GM18873 (cell line): Measurements from ENCODE around the gene IL1R2.
"Not testable (repeated sequence)": the region's sequence is repeated elsewhere in the genome, so short reads cannot be mapped to it uniquely, and the experiment has no call there.

ENCODE experiments used
- ATAC-seq: cut with Tn5 transposase; IDR thresholded peaks from one replicate; pipeline ENCODE4 v1.9.1; 2021; ENCODE audit warnings: mild to moderate bottlenecking, moderate library complexity, moderate number of reproducible peaks; ENCODE audit not compliant: unreplicated experiment, low FRiP score

The IL1R2 gene

DNA sequence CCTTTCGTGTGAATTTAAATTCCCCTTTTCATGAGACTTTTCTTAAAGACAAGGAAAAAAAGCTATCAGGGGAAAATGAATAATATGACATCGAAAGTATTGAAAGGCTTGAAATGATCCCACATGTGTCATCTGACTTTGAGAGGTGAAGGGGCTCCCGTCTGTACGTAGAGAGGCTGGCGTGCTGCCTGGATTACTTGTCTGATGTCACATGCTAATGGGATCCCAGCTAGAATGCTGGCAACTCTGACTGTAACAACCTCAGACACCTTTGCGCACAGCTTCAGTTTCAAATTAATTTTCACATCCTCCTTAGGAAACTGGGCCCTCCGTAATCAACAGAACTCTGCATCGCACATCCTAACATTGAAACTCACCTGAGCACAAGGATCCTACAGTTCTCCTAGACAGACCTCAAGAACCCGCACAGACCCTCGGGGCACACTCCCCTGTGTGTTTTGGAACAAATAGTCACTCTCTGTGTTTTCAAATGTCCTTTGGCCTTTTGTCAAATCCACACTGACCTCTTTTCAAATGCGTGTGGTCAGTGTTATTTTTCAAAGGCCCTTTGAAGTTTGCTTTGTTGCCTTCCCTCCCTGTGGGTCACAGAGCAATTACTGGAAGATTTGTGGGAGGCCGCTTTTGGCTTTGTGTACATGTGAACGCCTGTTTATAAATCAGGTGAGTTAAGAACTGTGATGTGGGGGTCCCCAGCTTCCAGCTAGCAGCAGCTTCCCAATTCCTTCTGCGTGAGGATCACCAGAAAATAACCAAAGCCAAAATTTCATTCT lies 65.9 kb downstream of the IL1R2 start:
- ATAC-seq, result no peak

DNA sequence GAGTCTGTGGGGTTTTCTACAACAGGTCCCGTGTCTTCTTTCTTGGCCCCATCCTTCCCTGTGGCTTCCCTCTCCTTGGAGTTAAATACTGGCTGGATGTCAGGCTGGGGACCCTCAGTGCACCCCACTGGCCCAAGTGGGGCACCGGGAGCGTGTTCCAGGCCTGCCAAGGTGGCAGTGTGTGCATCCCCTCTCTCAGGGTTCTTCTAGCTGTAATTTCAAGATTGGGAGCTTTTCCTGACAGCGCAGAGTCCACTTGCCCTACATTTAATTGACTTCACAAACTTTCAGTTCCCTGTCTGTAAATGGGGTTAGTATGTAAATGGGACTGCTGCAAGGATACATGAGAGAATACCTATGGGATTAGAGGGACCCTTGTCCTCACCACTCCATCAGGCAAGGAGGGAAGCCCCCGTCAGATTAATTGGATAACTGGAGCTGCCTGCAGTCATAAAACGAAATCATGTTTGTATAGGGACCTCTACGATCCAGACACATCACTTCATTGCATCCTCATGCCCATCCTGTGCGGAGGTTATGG lies 66.6 kb downstream of the IL1R2 start:
- no peak for ATAC-seq

DNA sequence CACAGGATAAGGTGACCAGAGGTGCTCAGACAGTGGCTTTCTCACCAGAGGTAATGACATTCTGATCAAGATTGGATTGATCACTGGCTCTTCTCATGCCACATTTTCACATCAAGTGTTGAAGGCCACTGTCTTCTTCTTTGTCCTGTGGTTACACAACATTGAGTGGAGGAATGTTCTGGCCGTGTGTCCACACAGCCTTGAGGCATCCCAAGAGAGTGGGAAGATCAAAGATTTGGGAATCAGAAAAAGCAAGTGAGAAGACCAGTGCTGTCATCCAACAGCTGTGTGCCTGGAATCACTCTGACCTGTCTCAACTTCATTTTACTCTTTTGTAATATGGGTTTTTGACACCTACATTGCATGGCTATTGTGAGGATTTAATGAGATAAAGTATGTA lies 67.4 kb downstream of the IL1R2 start:
- no peak for ATAC-seq

DNA sequence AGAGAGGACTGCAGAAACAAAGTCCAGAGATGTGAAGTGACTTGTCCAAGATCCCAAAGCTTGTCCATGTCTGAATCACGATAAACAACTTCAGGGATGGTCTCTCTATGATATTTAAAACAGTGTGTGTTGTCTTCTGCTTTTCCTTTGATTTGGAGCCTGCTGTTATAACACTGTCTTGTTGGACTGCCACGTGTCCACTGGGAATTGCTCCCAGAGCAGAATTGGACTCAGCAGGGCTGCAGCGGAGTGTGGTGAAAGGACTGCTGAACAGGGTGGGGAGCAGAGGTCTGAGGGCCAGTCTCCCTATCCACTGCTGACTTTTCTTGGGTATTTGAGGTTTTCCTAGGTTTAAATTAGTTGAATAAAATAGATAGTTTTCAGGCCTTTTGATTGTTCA lies 68.3 kb downstream of the IL1R2 start:
- no peak for ATAC-seq

DNA sequence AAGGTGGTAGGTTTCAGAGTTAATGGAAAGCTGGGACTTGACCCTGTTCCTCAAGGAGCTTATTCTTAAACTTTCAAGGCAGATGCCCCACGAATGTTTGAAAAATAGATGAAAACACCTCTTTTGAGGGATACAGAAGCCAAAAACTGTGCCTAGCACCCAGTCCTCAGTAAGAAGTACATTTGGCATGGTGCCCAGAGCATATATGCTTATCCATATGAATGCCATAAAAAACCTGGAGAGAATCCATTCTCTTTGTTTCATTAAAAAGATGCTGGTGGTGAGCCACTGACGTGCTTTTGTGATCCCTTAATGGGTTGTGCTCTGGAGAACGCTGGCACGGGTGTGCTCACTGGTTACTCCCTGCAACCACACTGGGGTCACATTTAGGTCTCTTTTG lies 69.0 kb downstream of the IL1R2 start:
- ATAC-seq, result no peak

DNA sequence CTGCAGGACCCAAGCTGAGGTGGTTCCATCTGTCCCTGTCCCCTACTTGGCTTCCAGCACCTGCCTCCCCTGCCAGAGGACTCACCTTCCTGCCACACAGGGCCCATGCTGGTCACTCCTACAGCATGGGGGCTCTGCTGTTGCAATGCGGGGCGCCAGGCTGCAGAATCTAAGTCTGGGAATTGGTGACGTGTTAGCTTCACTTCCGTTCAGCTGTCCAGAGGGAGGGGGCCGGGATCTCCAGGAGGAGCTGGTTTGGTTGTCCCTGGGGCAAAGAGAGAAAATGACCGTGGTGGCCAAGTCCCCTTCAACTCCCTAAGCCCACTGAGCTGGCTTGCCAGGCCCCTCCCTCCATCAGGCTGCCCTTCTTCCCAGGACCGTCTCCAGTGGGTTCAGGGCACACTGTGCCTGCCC lies 69.5 kb downstream of the IL1R2 start:
- no peak for ATAC-seq

DNA sequence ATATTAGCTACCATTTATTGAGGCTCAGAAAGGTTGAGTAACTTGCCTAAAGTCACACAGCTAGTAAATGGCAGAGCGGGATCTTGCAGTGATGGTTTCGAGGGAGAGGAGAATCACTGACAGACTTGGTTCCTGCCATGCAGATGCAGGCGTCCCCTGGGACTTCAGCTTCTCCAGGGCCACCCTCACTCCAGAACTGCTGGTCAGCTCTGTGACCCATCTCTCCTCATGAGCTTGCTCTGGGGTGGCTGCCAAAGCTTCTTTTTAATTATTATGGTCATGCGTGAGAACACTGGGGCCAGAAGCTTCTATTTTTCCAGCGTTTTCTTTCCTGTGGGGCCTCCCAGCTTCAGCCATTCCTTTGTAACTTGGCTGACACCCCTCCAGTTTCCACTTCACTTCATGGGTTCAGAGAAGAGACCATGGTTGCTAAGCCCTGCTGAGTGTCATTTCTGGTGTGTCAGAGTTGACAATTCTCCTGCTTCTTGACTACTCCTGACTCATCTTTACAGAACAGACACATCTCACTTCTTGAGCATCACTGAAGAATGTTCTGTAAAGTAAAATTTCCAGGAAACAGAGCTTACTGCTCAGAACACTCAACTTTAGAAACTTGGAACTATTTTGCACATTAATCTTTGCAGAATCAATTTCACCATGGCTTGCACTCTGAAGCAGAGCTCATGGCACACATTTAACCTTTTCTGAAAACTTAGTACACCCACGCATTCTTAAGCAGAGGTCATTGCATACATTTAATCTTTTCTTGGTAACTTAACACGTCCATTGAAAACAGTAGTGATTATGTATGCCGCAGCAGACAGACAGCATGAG lies 70.4 kb downstream of the IL1R2 start:
- ATAC-seq, result no peak

DNA sequence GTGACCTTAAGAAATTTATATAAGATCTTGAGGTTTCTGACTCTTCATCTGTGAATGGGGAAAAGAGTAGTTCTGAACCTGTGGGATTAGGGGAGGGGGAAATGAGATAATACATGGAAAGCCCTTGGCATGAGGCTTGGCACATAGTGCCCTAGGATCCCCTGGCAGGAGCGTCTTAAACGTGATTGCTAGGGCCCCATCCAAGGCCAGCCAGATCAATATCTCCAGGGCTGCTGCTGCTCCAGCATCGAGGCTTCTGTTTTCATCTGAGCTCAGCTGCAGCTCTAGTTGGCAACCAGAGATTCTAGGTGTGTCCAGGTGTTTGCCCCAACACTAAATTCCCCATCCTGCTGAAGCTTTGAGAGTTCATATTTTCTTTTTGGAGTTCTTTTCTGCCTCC lies 71.0 kb downstream of the IL1R2 start:
- no peak for ATAC-seq

DNA sequence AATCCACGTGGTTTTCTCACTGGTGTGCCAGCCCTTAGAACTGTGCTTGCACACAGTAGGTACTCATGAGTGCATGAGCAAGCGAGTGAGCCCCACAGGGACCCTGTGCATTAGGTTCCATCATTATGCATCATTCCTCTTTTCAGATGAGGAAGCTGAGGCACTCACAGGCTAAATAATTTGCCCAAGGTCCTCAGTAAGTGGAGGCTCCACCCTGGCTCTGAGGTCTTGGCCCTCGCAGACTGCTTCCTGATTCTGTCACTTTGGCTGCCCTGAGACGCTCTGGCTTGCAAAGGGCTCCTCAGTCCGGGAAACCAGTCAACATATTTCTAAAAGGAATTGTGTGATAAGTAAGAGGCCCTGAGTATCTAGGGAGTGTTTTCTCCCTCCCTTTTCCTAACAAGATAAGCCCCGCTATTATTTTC lies 71.7 kb downstream of the IL1R2 start:
- no peak for ATAC-seq

DNA sequence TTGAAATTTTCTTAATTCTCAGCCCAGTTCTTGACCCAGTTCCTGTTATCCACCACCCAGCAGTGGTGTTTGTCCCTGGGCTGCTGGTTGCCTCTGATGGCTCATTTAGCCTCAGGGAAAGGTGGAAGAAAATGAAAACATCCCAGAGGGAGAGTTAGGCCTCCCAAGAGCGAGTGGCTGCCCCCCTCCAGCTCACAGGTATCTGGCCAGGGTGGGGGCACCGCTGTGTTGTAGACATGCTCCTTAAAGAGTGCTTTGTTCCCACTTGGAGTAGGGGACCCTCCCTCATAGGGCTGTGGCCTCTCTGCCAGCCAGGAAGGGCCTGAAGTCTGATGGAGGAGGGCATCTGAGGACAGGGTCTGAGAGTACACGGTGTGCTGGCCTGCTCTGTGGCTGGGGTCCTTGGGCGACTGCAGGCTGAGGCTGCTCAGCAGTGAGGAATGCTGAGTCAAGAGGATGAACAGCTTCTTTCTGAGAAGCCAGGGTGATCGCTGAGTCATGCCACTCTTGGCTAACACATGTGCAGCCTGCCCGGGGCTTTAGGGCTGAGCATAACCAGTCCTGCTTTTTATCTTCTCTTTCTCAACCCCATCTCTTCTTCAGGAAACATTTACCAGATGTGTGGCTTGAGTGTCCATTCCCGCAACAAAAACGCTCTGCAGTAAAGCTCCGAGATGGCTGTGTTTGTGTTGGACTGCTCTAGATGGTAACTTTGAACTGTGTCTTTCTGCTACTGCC lies 72.3 kb downstream of the IL1R2 start:
- ATAC-seq, result no peak

DNA sequence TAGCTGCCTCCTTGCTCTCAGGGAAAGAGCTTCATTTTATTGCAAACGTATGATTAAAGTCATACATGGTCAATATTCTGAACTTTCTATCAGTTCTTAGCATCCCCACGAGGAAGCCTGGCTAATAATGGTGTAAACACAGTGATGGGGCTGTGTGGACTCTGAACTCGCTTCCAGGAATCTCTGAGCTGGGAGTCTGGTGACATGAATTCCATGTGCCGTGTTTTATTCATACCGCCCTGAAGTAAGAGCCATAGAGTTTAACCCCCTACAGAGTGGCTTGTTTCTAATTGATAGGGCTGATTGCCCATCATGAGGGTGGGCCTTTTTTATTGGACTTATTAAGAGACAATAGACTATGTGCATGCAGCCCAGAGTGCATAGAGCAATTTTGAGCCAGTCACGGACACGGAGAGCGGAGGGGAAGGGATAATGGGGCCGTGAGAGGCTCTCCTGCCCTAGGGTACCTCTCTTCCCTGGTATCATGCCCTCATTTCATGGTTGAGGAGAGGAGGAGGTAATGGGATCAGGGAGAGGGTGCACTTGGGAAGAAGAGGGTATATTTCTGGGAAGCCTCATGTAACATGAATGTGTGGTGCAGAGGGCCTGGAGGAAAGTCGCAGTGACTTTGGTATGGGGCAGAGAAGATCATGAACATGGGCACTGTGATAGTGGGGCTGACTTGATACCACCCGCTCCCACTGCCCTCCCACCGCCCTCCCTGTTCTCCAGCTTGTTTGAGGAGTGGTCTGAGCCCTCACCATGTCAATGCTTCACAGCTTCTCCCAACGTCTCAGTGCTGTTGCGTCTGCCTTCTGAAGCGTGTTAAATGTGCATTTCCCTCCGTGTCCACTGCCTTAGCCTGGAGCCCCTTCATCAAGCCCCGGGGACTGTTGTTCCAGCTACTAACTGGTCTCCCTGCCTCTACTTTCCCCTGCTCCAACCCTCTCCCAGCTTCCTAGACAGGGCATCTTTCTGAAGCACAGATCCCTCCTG lies 73.2 kb downstream of the IL1R2 start:
- ATAC-seq, result no peak

DNA sequence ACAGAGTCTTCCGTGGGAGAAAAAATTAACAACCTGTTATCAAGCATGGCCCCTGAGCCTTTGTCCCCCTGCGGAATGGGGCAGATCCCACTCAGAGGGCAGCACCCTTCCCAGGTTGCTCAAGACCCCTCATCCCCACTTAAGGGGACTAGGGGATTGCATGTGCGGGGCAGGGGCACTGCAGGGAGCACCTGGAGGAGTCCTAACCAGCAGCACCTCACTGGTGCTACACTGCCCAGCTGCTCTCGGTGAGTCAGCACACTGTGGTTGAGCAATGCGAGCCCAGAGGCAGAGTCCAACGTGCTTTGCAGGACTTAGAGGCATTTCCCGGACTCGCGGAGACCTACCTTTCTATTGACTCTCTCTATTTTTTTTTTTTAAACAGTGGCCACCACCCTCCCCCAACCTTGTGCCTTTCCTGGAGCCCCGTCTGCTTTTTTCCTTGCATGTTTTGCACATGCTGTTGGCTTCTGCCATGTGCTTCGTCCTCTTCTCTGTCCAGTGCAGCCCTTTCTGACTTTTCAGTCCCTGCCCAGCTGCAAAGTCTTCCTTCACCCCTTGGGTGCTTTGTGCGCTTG lies 74.0 kb downstream of the IL1R2 start:
- ATAC-seq, result no peak

DNA sequence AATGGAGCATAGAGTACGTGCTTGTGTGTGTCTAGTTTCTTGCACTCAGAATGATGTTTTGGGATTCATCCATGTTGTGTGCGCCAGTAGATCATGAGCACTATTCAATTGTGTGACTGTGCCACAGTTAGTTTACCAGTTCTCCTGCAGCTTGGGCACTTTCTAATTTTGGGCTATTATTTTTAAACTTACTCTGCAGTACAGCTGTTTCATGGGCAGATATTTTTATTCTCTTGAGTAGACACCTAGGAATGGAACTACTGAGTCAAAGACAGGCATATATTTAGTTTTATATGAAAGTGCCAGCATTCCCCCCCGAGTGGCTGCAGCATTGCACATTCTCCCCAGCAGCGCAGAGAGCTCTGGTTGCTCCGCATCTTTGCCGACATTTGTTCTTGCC lies 74.8 kb downstream of the IL1R2 start:
- ATAC-seq, result no peak

DNA sequence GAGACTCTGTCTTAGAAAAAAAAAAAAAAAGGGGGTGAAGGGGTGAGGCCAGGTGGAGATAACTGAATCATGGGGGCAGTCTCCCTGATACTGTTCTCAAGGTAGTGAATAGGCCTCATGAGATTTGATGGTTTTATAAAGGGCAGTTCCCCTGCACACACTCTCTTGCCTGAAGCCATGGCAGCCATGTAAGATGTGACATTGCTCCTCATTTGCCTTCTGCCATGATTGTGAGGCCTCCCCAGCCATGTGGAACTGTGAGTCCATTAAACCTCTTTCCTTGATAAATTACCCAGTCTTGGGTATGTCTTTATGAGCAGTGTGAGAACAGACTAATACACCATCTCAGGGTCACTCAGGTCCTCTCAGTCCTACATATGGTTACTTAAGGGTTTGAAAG lies 76.4 kb downstream of the IL1R2 start:
- not testable (repeated sequence) for ATAC-seq

DNA sequence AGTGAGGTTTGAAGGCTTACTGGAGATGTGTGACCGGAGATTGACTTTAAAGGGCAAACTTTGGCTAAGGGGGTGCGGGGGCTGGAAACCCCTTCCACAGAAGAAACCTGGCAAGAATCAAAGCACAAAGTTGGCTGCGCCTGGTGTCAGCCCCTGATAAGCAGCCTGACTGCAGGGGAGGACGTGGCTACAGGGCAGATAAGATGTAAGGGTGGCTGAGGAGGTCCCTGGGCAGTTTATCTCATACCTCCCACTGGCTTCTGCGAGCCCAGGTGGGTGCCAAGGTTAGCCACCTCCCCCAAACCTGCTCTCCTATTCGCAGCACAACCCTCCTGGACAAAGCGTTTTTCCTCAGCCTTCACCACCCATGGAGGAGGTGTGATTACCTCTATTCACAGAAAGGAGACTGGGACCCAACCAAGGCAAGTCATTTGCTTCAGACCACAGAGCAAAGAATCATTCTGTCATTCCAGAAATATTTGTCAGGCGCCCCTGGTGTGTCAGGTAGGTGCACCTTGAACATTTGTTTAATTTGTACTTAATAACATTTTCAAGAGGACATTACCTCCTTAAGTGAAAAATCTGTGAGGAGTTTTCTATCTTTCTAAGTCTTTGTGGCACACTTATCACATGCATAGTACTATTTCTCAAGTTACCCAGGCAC lies 77.7 kb downstream of the IL1R2 start:
- ATAC-seq, result no peak

DNA sequence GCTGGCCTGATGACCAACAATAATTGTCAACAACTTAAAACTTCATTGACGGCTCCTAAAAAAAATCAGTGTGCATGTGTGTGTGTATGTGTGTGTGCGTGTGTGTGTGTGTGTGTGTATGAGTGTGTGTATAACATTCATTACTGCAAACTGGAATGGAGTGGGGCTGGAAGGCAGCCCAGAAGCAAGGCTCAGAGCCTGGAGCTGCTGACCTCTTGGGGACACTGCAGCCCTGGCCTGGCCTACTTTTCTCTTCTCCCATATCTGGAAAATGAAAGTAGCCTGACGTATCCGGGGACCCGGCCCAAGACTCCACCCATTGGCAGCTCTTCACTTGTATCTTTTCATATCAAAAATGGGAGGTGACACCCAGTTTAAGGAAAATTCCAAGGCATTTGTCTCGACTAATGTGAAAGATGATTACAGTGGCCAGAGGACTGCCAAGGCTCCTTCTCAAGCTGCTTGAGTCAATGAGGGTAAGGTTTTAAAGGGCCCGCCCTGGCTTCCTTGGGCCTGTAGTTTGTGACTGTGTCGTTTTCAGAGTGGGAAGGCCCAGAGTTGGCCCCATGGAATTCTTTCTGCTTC lies 78.4 kb downstream of the IL1R2 start:
- ATAC-seq, result no peak

DNA sequence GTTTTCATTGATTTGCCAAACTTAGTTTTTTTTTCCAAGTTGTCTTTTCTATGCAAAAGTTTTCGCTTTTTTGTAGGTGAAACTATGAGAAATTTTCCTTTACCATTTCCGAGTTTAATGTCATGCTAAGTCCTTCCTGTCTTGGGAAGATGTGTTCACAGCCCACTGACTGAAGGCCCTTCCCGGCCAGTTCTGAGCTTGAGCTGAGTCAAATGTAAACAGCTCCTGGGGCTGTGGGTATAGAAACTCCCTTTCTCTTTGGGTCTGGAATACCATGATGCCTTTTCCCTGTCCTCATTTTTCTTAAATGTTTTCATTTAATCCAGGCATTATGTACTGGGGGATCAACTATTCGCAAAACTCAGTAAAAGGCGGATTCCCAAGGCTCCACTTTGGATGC lies 81.0 kb downstream of the IL1R2 start:
- no peak for ATAC-seq

DNA sequence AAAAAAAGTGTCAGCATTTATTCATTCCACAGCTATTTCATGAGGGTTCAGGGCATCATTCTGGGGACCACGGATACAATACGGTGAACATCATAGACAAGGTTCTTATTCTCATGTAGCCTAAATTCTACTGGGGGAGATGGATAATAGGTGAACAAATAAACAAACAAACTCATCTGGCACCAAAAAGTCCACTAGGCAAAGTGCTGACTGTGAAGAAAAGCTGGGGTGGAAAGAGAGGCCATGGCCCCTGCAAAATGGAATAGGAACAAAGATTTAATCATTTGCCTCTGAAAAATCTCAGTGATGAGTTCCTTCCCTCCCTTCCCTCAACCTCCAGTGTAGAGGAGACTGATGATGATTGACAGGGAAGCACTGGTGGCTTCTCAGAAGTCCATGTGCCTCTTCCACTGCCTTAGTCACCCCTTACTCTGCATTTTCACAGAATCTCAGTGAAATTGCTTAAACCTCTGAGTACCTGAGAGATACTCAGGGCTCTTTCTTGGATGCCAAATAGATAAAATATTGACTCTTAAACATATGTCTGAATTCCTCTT lies 81.5 kb downstream of the IL1R2 start:
- no peak for ATAC-seq
